Keratinocyte (primary cell): ENCODE data around the gene SHC3. TPM values are rescaled to one million over a fixed set of nuclear protein-coding genes. Genes with fewer than 3 reads are reported as not detected.

Source experiments
- DNase-seq: peaks from one replicate; pipeline ENCODE4 v3.0.0-alpha.2; 2011; ENCODE audit warnings: low read depth, missing footprints, low spot score
- FAIRE-seq: peaks from 2 replicates; lab custom pipeline; 2011; peaks lifted over from hg19 to GRCh38; lab: Jason Lieb, UNC
- H2AFZ ChIP-seq: 2 replicates; pipeline ENCODE4 v1.6.0; 2012; ENCODE audit warnings: low read length, control low read depth, inconsistent platforms; ENCODE audit not compliant: control insufficient read depth
- H3K27ac ChIP-seq: 2 replicates; pipeline ENCODE4 v1.5.1; 2011; ENCODE audit warnings: low read length; ENCODE audit not compliant: control insufficient read depth, insufficient read depth
- H3K27me3 ChIP-seq: 3 replicates; pipeline ENCODE4 v1.6.0; 2011; ENCODE audit warnings: low read length; ENCODE audit not compliant: control insufficient read depth, insufficient read depth; ENCODE audit errors: extremely low read depth
- H3K36me3 ChIP-seq, 2 experiments: 2 replicates in 1 of 2; 3 replicates in 1 of 2; pipeline ENCODE4 v1.5.1; 2011; ENCODE audit warnings: low read length in 2 of 2, mild to moderate bottlenecking in 1 of 2; ENCODE audit not compliant: control insufficient read depth in 2 of 2, insufficient read depth in 2 of 2; ENCODE audit errors: extremely low read depth in 1 of 2
- H3K4me1 ChIP-seq: 3 replicates; pipeline ENCODE4 v1.5.1; 2011; ENCODE audit warnings: low read length; ENCODE audit not compliant: control insufficient read depth, insufficient read depth; ENCODE audit errors: extremely low read depth
- H3K4me2 ChIP-seq: 3 replicates; pipeline ENCODE4 v1.6.0; 2011; ENCODE audit warnings: low read depth, low read length; ENCODE audit not compliant: control insufficient read depth, insufficient read depth; ENCODE audit errors: extremely low read depth
- H3K4me3 ChIP-seq, 3 experiments: fragments of 200-600 bp in 1 of 3; sonication (generic) in 1 of 3; 2 replicates in 2 of 3; 3 replicates in 1 of 3; pipeline ENCODE4 v1.5.1; 2011 to 2016; ENCODE audit warnings: low read length in 3 of 3, mild to moderate bottlenecking in 3 of 3, control low read depth in 2 of 3, inconsistent platforms in 1 of 3, low read depth in 1 of 3, mixed read lengths in 1 of 3, mixed run types in 1 of 3, moderate library complexity in 1 of 3; ENCODE audit not compliant: control insufficient read depth in 2 of 3, insufficient read depth in 2 of 3; ENCODE audit errors: extremely low read depth in 1 of 3
- H3K79me2 ChIP-seq: 2 replicates; pipeline ENCODE4 v1.6.0; 2012; ENCODE audit warnings: low read length; ENCODE audit not compliant: control insufficient read depth, insufficient read depth
- H3K9ac ChIP-seq: 3 replicates; pipeline ENCODE4 v1.6.0; 2011; ENCODE audit warnings: low read length; ENCODE audit not compliant: control insufficient read depth, insufficient read depth; ENCODE audit errors: extremely low read depth
- H3K9me1 ChIP-seq: 3 replicates; pipeline ENCODE4 v1.6.0; 2011; ENCODE audit warnings: low read length; ENCODE audit not compliant: control insufficient read depth, insufficient read depth; ENCODE audit errors: extremely low read depth
- H3K9me3 ChIP-seq: 2 replicates; pipeline ENCODE4 v1.5.1; 2012; ENCODE audit warnings: low read depth, low read length; ENCODE audit not compliant: control insufficient read depth
- H4K20me1 ChIP-seq: 3 replicates; pipeline ENCODE4 v1.6.0; 2011; ENCODE audit warnings: low read length; ENCODE audit not compliant: control insufficient read depth, insufficient read depth; ENCODE audit errors: extremely low read depth
- EZH2 ChIP-seq: IDR thresholded peaks from one replicate; pipeline ENCODE4 v1.6.1; 2012; ENCODE audit warnings: inconsistent platforms, mild to moderate bottlenecking, low read length, moderate library complexity
- dilution Hi-C: fragments of 300-500 bp; cut with MboI; formaldehyde crosslinking; loops from one replicate; pipeline ENCODE4 v1.7.0; 2020; ENCODE audit warnings: low sequenced_read_pairs; ENCODE audit not compliant: extremely low pct_ligation_motif_present
- polyA plus RNA-seq, 5 experiments: library from polyadenylated mRNA; depleted of rRNA in 3 of 5; stranded (reverse) in 3 of 5; stranded (forward) in 1 of 5; unstranded in 1 of 5; fragments of >200 nt; gene quantifications; 1 replicate in 1 of 5; 2 replicates in 3 of 5; 3 replicates in 1 of 5; pipeline versions ENCODE4 v1.2.1 to v1.2.3, GENCODE V29; 2011 to 2012; ENCODE audit warnings: missing spikeins in 2 of 5, low read depth in 1 of 5, low replicate concordance in 1 of 5
- TF ChIP-seq, protein P1 (sequence below), 3 experiments: IDR thresholded peaks in 1 of 3; conservative IDR thresholded peaks in 1 of 3; optimal IDR thresholded peaks in 1 of 3; 2 replicates in 2 of 3; 3 replicates in 1 of 3; pipeline versions ENCODE3 to v1.5.1; 2011; ENCODE audit warnings: low read length in 3 of 3, mild to moderate bottlenecking in 3 of 3, moderate library complexity in 2 of 3, control low read depth in 1 of 3, inconsistent platforms in 1 of 3; ENCODE audit not compliant: insufficient read depth in 2 of 3; ENCODE audit errors: extremely low read depth in 1 of 3

The SHC3 gene
- polyA plus RNA-seq, 1 donor (not counting 4 experiments of a cell fraction or from before 2014, with no cell fraction given): 0.03 TPM

DNA sequence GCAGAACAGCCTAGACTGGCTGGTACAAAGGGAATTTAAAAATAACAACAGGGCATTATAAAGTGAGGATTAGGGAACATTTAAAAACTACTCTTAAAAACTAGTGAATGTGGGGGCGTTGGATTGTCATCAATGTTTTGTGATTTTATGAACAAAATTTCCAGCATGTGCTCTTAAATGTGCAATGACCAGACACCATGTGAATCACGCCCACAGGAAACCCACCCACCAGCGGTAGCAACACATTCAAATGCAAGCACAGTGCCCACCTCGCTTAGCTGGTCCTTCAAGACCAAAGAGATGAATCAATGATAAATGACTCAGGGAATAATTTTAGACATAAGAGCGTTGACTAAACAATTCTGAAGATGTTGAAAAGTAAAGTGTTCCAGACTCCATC, 146.4 kb downstream of the SHC3 start:
- Histone ChIP-seq H3K27me3 (no peaks in the 10 kb centered on the region), H3K4me1 (no peaks in the 10 kb centered on the region), H3K27ac (no peak overlapping the region), H3K36me3 (no peaks in the 10 kb centered on the region), H3K4me2 (no peak overlapping the region), H3K4me3 (no peak overlapping the region), H2AFZ (no peak overlapping the region), H4K20me1 (no peaks in the 10 kb centered on the region), H3K79me2 (no peaks in the 10 kb centered on the region), H3K9ac (no peak overlapping the region), H3K9me1 (no peaks in the 10 kb centered on the region), H3K9me3 (no peaks in the 10 kb centered on the region)
- DNase-seq (no peak), FAIRE-seq (no peak)
- dilution Hi-C loops: no loop called here
- TF ChIP-seq EZH2: no peak
- TF ChIP-seq, protein P1, sequence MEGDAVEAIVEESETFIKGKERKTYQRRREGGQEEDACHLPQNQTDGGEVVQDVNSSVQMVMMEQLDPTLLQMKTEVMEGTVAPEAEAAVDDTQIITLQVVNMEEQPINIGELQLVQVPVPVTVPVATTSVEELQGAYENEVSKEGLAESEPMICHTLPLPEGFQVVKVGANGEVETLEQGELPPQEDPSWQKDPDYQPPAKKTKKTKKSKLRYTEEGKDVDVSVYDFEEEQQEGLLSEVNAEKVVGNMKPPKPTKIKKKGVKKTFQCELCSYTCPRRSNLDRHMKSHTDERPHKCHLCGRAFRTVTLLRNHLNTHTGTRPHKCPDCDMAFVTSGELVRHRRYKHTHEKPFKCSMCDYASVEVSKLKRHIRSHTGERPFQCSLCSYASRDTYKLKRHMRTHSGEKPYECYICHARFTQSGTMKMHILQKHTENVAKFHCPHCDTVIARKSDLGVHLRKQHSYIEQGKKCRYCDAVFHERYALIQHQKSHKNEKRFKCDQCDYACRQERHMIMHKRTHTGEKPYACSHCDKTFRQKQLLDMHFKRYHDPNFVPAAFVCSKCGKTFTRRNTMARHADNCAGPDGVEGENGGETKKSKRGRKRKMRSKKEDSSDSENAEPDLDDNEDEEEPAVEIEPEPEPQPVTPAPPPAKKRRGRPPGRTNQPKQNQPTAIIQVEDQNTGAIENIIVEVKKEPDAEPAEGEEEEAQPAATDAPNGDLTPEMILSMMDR (optimal IDR thresholded peaks at IDR 0.05 in 1 of 3, IDR thresholded peaks at IDR 0.05 in 1 of 3, conservative IDR thresholded peaks at IDR 0.05 in 1 of 3; ENCODE audit: extremely low read depth in 1 of 3, insufficient read depth in 2 of 3, low read length in 3 of 3): no peak

DNA sequence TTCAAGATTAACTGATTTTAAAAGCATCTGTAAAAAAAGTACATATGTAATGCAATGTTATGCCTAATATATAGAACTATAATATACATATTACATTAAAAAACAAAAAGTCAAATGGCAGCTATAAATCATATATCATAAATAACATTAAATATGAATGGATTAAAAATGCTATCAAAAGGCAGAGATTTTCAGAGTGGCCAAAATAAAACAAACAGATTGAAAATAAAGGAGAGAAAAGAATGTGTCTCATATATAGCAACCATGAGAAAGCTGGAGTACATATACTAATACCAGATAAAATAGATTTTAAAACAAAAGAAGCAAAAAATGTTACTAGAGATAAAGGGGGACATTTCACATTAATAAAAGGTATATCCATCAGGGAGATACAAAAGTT, 148.8 kb downstream of the SHC3 start:
- Histone ChIP-seq H3K4me2 (no peak overlapping the region), H3K27ac (no peak overlapping the region), H3K4me3 (no peak overlapping the region), H3K9me1 (no peaks in the 10 kb centered on the region), H4K20me1 (no peaks in the 10 kb centered on the region), H3K36me3 (no peaks in the 10 kb centered on the region), H3K9me3 (no peaks in the 10 kb centered on the region), H3K4me1 (no peaks in the 10 kb centered on the region), H2AFZ (no peak overlapping the region), H3K9ac (no peak overlapping the region), H3K79me2 (no peaks in the 10 kb centered on the region), H3K27me3 (no peaks in the 10 kb centered on the region)
- DNase-seq (no peak), FAIRE-seq (no peak)
- dilution Hi-C loops: no loop called here
- TF ChIP-seq, protein P1 (optimal IDR thresholded peaks at IDR 0.05 in 1 of 3, IDR thresholded peaks at IDR 0.05 in 1 of 3, conservative IDR thresholded peaks at IDR 0.05 in 1 of 3; ENCODE audit: extremely low read depth in 1 of 3, insufficient read depth in 2 of 3, low read length in 3 of 3): no peak
- no peak for TF ChIP-seq EZH2
